Stimulated activated CD4-positive, alpha-beta T cell treated with anti-CD3 and anti-CD28 coated beads, Interleukin-2, amount 100 ng/mL, for 24 hours (primary cell): Measurements from ENCODE around the gene CSNK1G1.
"Not testable (repeated sequence)": the region's sequence is repeated elsewhere in the genome, so short reads cannot be mapped to it uniquely, and the experiment has no call there.

Experiments
- DNase-seq, 2 donors: peaks; one replicate each; pipeline ENCODE4 v3.0.0-alpha.2; 2020

Gene CSNK1G1

GRCh38 chr15:64355944-64356709 lies at the start of gene CSNK1G1:
Gene CSNK1G1 (minus strand): TSS chr15:64356173. CDS start chr15:64300499, 55,674 bp downstream.
- DNase-seq: peak; percentile 93

GRCh38 chr15:64400583-64400982 lies 44.6 kb upstream of the CSNK1G1 start:
- DNase-seq: no peak

GRCh38 chr15:64398575-64398974 lies 42.6 kb upstream of the CSNK1G1 start:
- DNase-seq: no peak

GRCh38 chr15:64396789-64397188 lies 40.8 kb upstream of the CSNK1G1 start:
- DNase-seq: no peak

- DNase-seq: not testable (repeated sequence)
Measured at GRCh38 chr15:64392471-64392870, 36.5 kb upstream of the CSNK1G1 start.

GRCh38 chr15:64389036-64389435 lies 33.1 kb upstream of the CSNK1G1 start:
- DNase-seq: no peak

GRCh38 chr15:64387562-64388168 lies 31.7 kb upstream of the CSNK1G1 start, which contains the start of gene TRIP4:
Gene TRIP4 (plus strand): TSS chr15:64387836. CDS start chr15:64387864, 28 bp downstream.
- peak; percentile 96 for DNase-seq

GRCh38 chr15:64386291-64386690 lies 30.3 kb upstream of the CSNK1G1 start:
- DNase-seq: no peak

- DNase-seq: no peak
Measured at GRCh38 chr15:64383760-64384159, 27.8 kb upstream of the CSNK1G1 start.

GRCh38 chr15:64381000-64381751 lies 25.2 kb upstream of the CSNK1G1 start, which contains the start of gene PCLAF:
Gene PCLAF (minus strand): TSS chr15:64381441. CDS start chr15:64381371, 70 bp downstream.
- peak; percentile 95 for DNase-seq

- DNase-seq: not testable (repeated sequence)
Measured at GRCh38 chr15:64380130-64380870, 24.3 kb upstream of the CSNK1G1 start.

GRCh38 chr15:64379216-64379960 lies 23.4 kb upstream of the CSNK1G1 start:
- DNase-seq: no peak

- DNase-seq: no peak
Measured at GRCh38 chr15:64373360-64373759, 17.4 kb upstream of the CSNK1G1 start.

GRCh38 chr15:64371383-64371782 lies 15.4 kb upstream of the CSNK1G1 start:
- not testable (repeated sequence) for DNase-seq

- no peak for DNase-seq
Measured at GRCh38 chr15:64369078-64369607, 13.2 kb upstream of the CSNK1G1 start.

GRCh38 chr15:64361259-64361658 lies 5.3 kb upstream of the CSNK1G1 start:
- no peak for DNase-seq

- no peak for DNase-seq
Measured at GRCh38 chr15:64356710-64357040, 702 bp upstream of the CSNK1G1 start.

GRCh38 chr15:64355348-64355943 lies 527 bp downstream of the CSNK1G1 start:
- DNase-seq: peak; percentile 38 to 55

- DNase-seq: no peak
Measured at GRCh38 chr15:64354688-64355344, 1.2 kb downstream of the CSNK1G1 start.

GRCh38 chr15:64351265-64351664 lies 4.7 kb downstream of the CSNK1G1 start:
- DNase-seq: no peak

GRCh38 chr15:64349375-64349774 lies 6.6 kb downstream of the CSNK1G1 start:
- no peak for DNase-seq
